C1 segment of cervical spinal cord (tissue), 14 donors: Measurements from ENCODE around the gene KRT8.

Source experiments
- DNase-seq, 14 donors: peaks; one replicate each; lab custom pipeline; 2025; lab: John Stamatoyannopoulos, UW

Gene KRT8

GRCh38 chr12:52925717-52926595, 21.1 kb upstream of the KRT8 start:
- no peak for DNase-seq

- no peak for DNase-seq
Observed at GRCh38 chr12:52924764-52925716, 20.2 kb upstream of the KRT8 start.

DNA sequence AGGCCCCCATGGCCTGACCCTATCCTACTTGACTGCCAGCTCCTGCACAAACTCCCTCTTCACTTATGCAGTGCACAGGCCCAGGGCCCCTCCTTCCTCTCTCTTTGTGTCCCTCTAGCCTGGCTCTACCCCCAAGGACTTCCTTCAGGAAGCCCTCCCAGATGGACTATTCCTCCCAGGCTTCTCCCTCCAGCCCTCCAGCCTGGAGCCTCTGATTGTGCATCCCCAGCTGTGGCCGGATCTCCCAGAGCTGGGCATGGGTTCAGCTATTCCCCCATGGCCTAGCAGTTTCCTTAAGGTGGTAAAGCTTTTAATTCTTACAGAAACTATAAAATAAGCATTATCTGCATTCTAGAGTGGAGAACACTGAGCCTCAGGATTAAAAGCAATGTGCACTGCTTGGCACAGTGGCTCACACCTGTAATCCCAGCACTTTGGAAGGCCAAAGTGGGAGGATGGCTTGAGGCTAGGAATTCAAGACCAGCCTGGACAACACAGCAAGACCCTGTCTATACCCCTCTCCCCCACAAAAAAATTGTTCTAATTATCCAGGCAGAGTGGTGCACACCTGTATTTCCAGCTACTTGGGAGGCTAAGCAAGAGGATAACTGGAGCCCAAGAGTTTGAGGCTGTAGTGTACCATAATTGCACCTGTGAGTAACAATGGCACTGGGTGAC, 16.8 kb upstream of the KRT8 start:
- no peak for DNase-seq

GRCh38 chr12:52920937-52921336, 16.1 kb upstream of the KRT8 start:
- no peak for DNase-seq

DNA sequence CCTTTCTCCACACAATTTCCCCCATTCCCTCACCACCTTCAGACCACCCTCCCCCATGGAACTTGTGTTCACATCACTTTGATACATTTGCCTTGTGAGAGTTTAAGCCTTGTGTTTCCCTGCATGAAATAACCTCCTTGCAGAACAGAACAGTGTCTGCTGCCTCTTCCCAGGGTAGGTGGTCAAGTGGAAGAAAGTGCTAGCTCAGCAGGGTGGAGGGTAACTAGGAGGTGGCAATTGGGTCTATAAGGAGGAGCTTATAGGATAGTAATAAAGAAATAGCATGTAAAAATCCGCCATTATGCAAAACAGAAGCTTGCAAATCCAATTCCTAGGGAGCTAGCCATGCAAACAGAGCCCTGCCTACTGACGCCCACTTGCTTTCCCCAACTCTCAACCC, 13.9 kb upstream of the KRT8 start:
- DNase-seq, result no peak

GRCh38 chr12:52918351-52918750, 13.5 kb upstream of the KRT8 start:
- DNase-seq, result no peak

DNA sequence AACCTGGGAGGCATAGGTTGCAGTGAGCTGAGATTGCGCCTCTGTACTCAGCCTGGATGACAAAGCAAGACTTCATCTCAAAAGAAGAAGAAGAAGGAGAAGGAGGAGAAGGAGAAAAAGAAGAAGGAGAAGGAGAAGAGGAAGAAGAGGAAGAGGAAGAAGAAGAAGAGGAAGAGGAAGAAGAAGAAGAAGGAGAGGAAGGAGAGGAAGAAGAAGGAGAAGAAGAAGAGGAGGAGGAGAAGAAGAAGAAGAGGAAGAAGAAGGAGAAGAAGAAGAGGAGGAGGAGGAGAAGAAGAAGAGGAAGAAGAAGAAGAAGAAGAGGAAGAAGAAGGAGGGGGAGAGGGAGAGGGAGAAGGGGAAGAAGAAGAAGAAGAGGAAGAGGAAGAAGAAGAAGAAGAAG, 12.9 kb upstream of the KRT8 start:
- no peak for DNase-seq

- DNase-seq, result no peak
Observed at GRCh38 chr12:52916216-52916615, 11.3 kb upstream of the KRT8 start.

GRCh38 chr12:52915637-52916036, 10.8 kb upstream of the KRT8 start:
- DNase-seq, result no peak

GRCh38 chr12:52914576-52915121, 9.8 kb upstream of the KRT8 start:
- no peak for DNase-seq

GRCh38 chr12:52913431-52913821, 8.6 kb upstream of the KRT8 start:
- DNase-seq, result no peak

DNA sequence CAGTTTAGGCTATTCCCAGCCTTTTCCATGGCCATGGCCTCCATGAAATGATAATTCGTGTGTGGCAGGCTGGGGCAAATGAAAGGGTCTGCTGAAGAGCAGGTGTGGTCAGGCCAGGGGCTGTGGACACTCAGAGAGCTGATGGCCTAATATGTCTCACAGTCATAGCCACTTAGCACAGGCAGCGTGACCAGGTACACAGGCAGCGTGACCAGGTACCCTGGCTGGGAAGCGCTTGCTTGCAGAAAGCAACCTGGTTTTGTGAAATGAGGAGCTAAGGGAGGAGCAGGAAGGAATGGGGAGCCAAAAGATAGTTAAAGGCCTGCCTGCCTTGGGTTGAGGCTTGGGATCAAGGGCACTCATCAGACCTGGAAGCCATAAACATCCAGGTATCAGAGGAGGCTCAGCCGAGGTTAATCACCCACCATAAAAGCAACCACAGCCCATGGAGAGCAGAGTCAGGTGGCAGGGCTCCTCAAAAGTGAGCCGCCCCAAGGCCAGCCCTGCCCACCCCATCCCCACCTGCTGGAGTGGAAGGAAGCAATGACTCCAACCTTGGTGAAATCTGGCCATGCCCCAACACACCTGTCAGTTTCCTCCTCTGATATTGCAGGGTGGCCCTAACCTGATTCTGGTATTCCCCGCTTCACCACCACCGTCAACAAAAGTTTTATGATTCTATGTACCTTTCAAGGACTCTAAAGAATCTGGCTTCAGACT, 8.0 kb upstream of the KRT8 start:
- DNase-seq, result no peak

DNA sequence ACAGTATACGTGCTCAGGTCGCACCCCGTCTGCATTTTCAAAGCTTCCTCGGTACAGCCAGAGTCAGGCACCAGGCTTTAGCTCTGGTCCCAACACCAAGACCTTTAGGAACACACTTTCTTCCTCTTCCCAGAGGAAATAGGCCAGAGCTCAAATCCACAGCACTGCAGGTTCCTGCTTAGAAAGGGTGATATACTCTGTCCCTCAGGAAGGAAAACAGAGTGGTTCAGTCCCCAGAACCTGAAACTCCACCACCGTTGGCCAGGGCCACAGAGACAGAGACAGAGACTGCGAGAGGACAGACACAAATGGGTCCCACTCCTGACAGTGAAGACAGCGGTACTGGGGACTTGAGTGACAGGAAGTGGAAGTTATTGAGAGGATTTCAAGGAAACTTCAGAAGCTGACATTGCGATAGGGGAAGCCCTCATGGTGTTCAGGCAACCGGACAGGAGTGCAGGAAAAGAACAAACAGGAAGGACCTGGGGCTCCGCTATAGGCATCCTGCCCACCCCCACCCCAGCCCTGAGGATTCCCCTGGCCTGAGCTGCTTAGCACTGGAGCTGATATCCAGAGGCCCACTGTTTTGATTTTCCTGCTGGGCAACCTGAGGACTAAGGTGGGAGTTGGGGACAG, 5.5 kb upstream of the KRT8 start:
- no peak for DNase-seq

DNA sequence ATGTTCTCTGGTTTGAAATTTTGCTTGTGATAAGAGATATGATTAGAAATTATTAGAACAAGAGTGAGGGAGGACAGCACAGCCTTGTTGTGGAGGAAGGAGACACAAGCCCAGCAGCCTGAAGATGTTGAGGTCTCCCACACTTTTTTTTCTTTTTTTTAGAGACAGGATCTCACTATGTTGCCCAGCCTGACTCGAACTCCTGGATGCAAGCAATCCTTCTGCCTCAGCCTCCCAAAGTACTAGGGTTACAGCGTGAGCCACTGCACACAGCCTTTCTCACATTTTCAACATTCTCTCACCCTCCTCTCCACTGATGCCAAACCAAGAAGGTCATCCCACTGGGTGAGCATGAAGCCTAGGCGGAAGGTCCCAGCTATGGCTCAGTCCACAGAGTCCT, 4.9 kb upstream of the KRT8 start:
- no peak for DNase-seq

- DNase-seq, result no peak
Observed at GRCh38 chr12:52909331-52909730, 4.5 kb upstream of the KRT8 start.

DNA sequence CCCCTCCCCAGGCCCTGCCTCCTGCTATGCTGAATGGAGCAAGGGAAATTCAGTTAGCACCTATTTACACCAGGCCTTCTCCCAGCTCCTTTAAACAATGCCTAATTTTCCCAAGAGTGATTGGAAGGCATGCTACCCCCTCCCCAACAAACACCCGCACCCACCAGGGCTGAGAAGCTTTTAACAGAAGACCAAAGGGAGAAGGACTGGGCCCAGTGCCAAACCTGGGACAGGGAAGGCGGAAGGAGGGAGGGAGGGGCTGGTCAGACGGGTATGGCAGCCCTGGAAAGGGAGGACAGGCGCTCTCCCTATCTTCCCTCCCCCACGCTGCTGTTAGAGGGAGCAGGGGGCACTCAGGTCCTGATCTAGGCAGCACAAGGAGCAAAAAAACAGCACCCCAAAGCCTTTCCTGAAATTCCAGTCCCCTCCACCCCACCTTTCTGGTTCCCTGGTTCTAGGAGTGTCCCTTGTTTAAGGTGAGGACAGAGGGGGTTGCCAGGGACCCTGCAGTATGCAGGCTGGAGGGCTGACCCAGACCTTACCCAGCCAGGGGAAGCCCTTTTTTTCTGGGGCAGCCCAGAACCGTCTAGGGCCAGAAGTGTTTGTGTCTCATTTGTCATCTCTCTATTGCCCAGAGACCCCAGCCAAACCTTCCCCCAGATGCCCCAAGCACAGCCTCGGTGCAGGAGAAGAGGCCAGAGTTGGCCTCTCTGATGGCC, 2.4 kb upstream of the KRT8 start:
- DNase-seq, result no peak

DNA sequence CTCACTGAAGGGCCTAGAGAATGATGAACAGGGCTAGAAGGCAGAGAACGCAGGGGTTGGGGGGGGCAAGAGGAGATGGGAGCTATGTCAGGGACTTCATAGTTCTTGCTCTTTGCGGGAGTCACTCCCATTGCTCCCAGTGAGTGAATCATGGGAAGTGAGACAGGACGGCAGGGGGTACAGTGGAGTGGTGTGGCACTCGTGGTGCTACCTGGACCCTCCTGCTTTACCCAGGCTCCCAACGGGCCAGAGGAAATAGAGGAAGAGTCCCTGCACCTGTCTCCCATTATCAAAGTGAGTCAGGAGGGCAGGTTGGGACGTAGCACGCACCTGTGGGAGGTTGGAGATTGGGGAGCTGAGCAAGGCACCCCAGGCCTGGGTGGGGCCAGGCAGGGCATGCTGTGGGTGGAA, 1.3 kb upstream of the KRT8 start:
- no peak for DNase-seq

DNA sequence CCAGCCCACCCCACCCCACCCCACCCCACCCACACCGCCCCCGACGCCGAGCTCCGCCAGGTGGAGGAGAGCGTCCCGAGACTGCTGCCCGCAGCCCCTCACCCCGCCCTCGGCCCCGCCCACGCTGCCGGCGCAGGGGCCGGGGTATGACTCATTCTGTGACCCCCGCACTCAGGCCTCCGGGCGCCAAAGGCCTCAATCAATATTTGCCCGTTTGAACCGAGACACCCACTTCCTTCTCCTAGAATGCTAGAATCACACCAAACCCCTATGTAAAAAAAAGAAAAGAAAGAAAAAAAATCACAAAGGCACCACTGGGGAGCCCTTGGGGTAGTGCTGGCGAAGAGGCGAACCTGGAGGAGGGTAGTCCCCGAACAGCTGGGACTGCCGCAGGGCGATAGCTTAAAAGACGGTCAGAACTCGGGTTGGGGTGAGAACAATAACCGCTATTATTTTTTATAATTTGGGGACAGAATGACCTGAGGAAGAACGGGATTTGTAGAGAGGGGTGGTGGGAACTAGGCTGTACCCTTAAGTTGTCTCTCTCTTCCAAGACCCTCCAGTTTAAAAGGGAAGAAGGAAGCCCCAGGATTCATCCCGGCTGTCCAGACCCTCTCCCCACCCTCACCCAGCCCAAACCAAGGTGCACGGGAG, 894 bp downstream of the KRT8 start:
- no peak for DNase-seq

GRCh38 chr12:52903285-52903854, 1.5 kb downstream of the KRT8 start:
- peak in 12 of 14 donors; percentile 13 to 74 (median 40) for DNase-seq
